Measurements from ENCODE around the gene CXCL6. TPM values are rescaled to one million over a fixed set of nuclear protein-coding genes. Genes with fewer than 3 reads are reported as not detected.

Gene CXCL6
- total RNA-seq, 1 experiment from 2014 or later = not detected

DNA sequence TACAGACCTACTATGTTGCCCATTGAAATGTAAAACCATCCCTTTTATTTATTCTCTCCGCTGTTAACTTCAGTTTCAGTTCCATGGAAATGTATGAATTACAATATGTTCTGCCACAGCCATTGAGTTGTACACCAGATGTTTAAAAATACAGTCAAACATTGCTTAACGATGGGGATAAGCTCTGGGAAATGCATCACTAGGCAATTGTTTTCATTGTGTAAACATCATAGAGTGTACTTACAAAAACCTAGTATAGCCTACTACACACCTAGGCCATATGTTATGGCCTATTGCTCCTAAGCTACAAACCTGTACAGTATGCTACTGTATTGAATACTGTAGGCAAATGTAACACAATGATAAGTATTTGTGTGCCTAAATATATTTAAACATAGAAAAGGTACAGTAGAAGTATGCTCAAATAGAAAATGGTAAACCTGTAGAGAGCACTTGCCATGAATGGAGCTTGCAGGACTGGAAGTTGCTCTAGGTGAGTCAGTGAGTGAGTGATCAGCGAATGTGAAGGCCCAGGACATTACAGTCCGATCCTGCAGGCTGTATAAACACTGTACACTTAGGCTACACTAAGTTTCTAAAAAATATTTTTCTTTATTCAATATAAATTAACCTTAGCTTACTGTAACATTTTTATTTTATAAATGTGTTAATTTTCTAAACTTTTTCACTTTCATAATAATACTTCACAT lies 13.9 kb downstream of the CXCL6 start:
- intact Hi-C loops (cut with micrococcal nuclease) = no loop called here
- Histone ChIP-seq H2AFZ (ENCODE audit: low read depth, low read length, poor library complexity, severe bottlenecking) (no peak overlapping the region), H4K20me1 (ENCODE audit: insufficient read depth) (no peaks in the 10 kb centered on the region), H3K4me2 (ENCODE audit: low read length) (no peak overlapping the region), H3K79me2 (ENCODE audit: insufficient read depth, low read length) (no peaks in the 10 kb centered on the region), H3K27me3 (ENCODE audit: insufficient read depth, low read length) (no peaks in the 10 kb centered on the region), H3K9ac (ENCODE audit: low read length) (no peak overlapping the region), H3K27ac (ENCODE audit: low read depth, low read length) (no peak overlapping the region), H3K4me3 (replicated peaks in 1 of 2; ENCODE audit: low read depth in 1 of 2, low read length in 2 of 2) (no peak overlapping the region), H3K36me3 (ENCODE audit: control insufficient read depth in 1 of 2, insufficient read depth in 2 of 2, low read length in 2 of 2) (no peaks in the 10 kb centered on the region), H3K9me3 (ENCODE audit: control insufficient read depth in 1 of 2, insufficient read depth in 1 of 2, low read depth in 1 of 2, low read length in 2 of 2) (no peaks in the 10 kb centered on the region), H3K4me1 (ENCODE audit: control insufficient read depth in 1 of 2, insufficient read depth in 2 of 2, low read length in 2 of 2) (no peaks in the 10 kb centered on the region), H3K9me2 (ENCODE audit: insufficient read depth) (no peaks in the 10 kb centered on the region)
- ChIA-PET POLR2A (no interaction called here), RAD21 (ENCODE audit: low non-redundant PET in 1 of 2, low total read pairs in 2 of 2, uncharacterized antibody in 2 of 2, unreplicated experiment in 2 of 2) (no interaction called here), CTCF (interaction anchor here (1.0 kb wide), 1 partner anchor 14 kb away, joined by 5 read pairs; no protein-coding TSS in a partner anchor)
- no peak for TF ChIP-seq RAD21 (IDR thresholded peaks at IDR 0.05; ENCODE audit: low read depth)
- TF ChIP-seq TCF7L2 (IDR thresholded peaks at IDR 0.05; ENCODE audit: borderline replicate concordance, extremely low read depth, insufficient read depth, insufficient read length) = no peak
- TF ChIP-seq, protein P1, sequence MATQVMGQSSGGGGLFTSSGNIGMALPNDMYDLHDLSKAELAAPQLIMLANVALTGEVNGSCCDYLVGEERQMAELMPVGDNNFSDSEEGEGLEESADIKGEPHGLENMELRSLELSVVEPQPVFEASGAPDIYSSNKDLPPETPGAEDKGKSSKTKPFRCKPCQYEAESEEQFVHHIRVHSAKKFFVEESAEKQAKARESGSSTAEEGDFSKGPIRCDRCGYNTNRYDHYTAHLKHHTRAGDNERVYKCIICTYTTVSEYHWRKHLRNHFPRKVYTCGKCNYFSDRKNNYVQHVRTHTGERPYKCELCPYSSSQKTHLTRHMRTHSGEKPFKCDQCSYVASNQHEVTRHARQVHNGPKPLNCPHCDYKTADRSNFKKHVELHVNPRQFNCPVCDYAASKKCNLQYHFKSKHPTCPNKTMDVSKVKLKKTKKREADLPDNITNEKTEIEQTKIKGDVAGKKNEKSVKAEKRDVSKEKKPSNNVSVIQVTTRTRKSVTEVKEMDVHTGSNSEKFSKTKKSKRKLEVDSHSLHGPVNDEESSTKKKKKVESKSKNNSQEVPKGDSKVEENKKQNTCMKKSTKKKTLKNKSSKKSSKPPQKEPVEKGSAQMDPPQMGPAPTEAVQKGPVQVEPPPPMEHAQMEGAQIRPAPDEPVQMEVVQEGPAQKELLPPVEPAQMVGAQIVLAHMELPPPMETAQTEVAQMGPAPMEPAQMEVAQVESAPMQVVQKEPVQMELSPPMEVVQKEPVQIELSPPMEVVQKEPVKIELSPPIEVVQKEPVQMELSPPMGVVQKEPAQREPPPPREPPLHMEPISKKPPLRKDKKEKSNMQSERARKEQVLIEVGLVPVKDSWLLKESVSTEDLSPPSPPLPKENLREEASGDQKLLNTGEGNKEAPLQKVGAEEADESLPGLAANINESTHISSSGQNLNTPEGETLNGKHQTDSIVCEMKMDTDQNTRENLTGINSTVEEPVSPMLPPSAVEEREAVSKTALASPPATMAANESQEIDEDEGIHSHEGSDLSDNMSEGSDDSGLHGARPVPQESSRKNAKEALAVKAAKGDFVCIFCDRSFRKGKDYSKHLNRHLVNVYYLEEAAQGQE (IDR thresholded peaks at IDR 0.05; ENCODE audit: low read depth) = no peak
- no peak for TF ChIP-seq JUND (IDR thresholded peaks at IDR 0.05)
- no peak for TF ChIP-seq SRF (IDR thresholded peaks at IDR 0.05; ENCODE audit: low read depth)
- ATAC-seq (no peak), DNase-seq (ENCODE audit: low read depth, low spot score) (no peak)
- BruUV-seq (replicated peaks) = no TSS peak

DNA sequence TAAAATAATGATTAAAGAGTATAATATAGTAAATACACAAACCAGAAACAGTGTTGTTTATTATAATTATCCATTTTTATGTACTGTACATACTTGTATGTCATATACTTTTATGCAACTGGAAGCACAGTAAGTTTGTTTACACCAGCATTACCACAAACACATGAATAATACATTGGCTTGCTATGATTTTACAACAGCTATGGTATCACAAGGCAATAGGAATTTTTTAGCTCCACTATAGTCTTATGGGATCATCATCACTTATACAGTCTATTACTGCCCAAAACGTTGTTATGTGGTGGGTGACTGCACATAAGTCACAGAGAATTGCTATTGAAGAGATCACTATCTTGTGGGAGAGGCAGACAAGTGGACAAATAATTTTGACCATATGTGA lies 14.8 kb downstream of the CXCL6 start:
- CTCF ChIA-PET = interaction anchor here (1.0 kb wide), 1 partner anchor 13 kb away, joined by 5 read pairs; no protein-coding TSS in a partner anchor
- intact Hi-C loops (cut with micrococcal nuclease) = no loop called here
- Histone ChIP-seq H3K36me3 (ENCODE audit: control insufficient read depth in 1 of 2, insufficient read depth in 2 of 2, low read length in 2 of 2) (no peaks in the 10 kb centered on the region), H3K27me3 (ENCODE audit: insufficient read depth, low read length) (no peaks in the 10 kb centered on the region), H3K4me3 (replicated peaks in 1 of 2; ENCODE audit: low read depth in 1 of 2, low read length in 2 of 2) (no peak overlapping the region), H3K79me2 (ENCODE audit: insufficient read depth, low read length) (no peaks in the 10 kb centered on the region), H3K27ac (ENCODE audit: low read depth, low read length) (no peak overlapping the region), H3K9me2 (ENCODE audit: insufficient read depth) (no peaks in the 10 kb centered on the region), H3K4me2 (ENCODE audit: low read length) (no peak overlapping the region), H2AFZ (ENCODE audit: low read depth, low read length, poor library complexity, severe bottlenecking) (no peak overlapping the region), H3K9me3 (ENCODE audit: control insufficient read depth in 1 of 2, insufficient read depth in 1 of 2, low read depth in 1 of 2, low read length in 2 of 2) (no peaks in the 10 kb centered on the region), H3K4me1 (ENCODE audit: control insufficient read depth in 1 of 2, insufficient read depth in 2 of 2, low read length in 2 of 2) (no peaks in the 10 kb centered on the region), H3K9ac (ENCODE audit: low read length) (no peak overlapping the region), H4K20me1 (ENCODE audit: insufficient read depth) (no peaks in the 10 kb centered on the region)
- RAD21 ChIA-PET (ENCODE audit: low non-redundant PET in 1 of 2, low total read pairs in 2 of 2, uncharacterized antibody in 2 of 2, unreplicated experiment in 2 of 2) = no interaction called here
- no TSS peak for BruUV-seq (replicated peaks)
- ATAC-seq = no peak
- POLR2A ChIA-PET = no interaction called here
- DNase-seq (ENCODE audit: low read depth, low spot score) = no peak
- no peak for TF ChIP-seq YY1 (IDR thresholded peaks at IDR 0.05; ENCODE audit: extremely low read depth, insufficient replicate concordance, low read depth, low read length)
- no peak for TF ChIP-seq POLR2A (IDR thresholded peaks at IDR 0.05; ENCODE audit: borderline replicate concordance, extremely low read depth, insufficient read depth, insufficient read length)
- no peak for TF ChIP-seq ZFX (IDR thresholded peaks at IDR 0.05)
- no peak for TF ChIP-seq RAD21 (IDR thresholded peaks at IDR 0.05; ENCODE audit: low read depth)
- TF ChIP-seq SRF (IDR thresholded peaks at IDR 0.05; ENCODE audit: low read depth) = no peak
- no peak for TF ChIP-seq CTCF (IDR thresholded peaks at IDR 0.05 in 2 of 3, conservative IDR thresholded peaks at IDR 0.05 in 1 of 3; ENCODE audit: borderline replicate concordance in 1 of 3, insufficient read depth in 1 of 3, low read depth in 2 of 3, low read length in 2 of 3)
- TF ChIP-seq EZH2phosphoT487 (IDR thresholded peaks at IDR 0.05; ENCODE audit: borderline replicate concordance) = no peak
- no peak for TF ChIP-seq ATF3 (IDR thresholded peaks at IDR 0.05)
- TF ChIP-seq SP1 (IDR thresholded peaks at IDR 0.05; ENCODE audit: low read depth) = no peak

Measured in HCT116 (cell line).